ENCODE results near the gene TNFRSF18. TPM values are rescaled to one million over a fixed set of nuclear protein-coding genes. Genes with fewer than 3 reads are reported as not detected.

TNFRSF18 gene
- total and polyA plus RNA-seq, 4 donors, result 0.17 to 0.24 (median 0.19) TPM; not detected in 1

GRCh38 chr1:1183221-1183747, 23.1 kb downstream of the TNFRSF18 start:
- Histone ChIP-seq H3K9ac (ENCODE audit: low read depth in 1 of 2, low read length in 2 of 2) (no peak overlapping the region), H3K27me3 (ENCODE audit: control insufficient read depth in 4 of 4, insufficient read depth in 4 of 4, low read length in 3 of 4) (no peaks in the 10 kb centered on the region), H3K9me3 (ENCODE audit: control insufficient read depth in 4 of 4, low read length in 3 of 4) (no peaks in the 10 kb centered on the region), H3K4me3 (ENCODE audit: low read depth in 1 of 3, low read length in 3 of 3) (no peak overlapping the region), H3K36me3 (ENCODE audit: control insufficient read depth in 4 of 4, insufficient read depth in 3 of 4, low read depth in 1 of 4, low read length in 3 of 4) (no peaks in the 10 kb centered on the region), H3K27ac (ENCODE audit: low read depth in 1 of 2, low read length in 2 of 2) (no peak overlapping the region), H3K4me1 (ENCODE audit: control insufficient read depth in 4 of 4, insufficient read depth in 4 of 4, low read length in 3 of 4) (no peaks in the 10 kb centered on the region)
- DNase-seq (ENCODE audit: low spot score), result no peak
- TF ChIP-seq YY1 (IDR thresholded peaks at IDR 0.05) (no peak), JUND (IDR thresholded peaks at IDR 0.05) (no peak), RXRA (IDR thresholded peaks at IDR 0.05) (no peak)
- 79% methylated on average over 21 of the region's 21 CpGs for WGBS

GRCh38 chr1:1182491-1183220, 23.7 kb downstream of the TNFRSF18 start:
- Histone ChIP-seq H3K9me3 (ENCODE audit: control insufficient read depth in 4 of 4, low read length in 3 of 4) (no peaks in the 10 kb centered on the region), H3K4me3 (ENCODE audit: low read depth in 1 of 3, low read length in 3 of 3) (no peak overlapping the region), H3K27ac (ENCODE audit: low read depth in 1 of 2, low read length in 2 of 2) (no peak overlapping the region), H3K27me3 (ENCODE audit: control insufficient read depth in 4 of 4, insufficient read depth in 4 of 4, low read length in 3 of 4) (no peaks in the 10 kb centered on the region), H3K36me3 (ENCODE audit: control insufficient read depth in 4 of 4, insufficient read depth in 3 of 4, low read depth in 1 of 4, low read length in 3 of 4) (no peaks in the 10 kb centered on the region), H3K9ac (ENCODE audit: low read depth in 1 of 2, low read length in 2 of 2) (no peak overlapping the region), H3K4me1 (ENCODE audit: control insufficient read depth in 4 of 4, insufficient read depth in 4 of 4, low read length in 3 of 4) (no peaks in the 10 kb centered on the region)
- TF ChIP-seq RXRA (IDR thresholded peaks at IDR 0.05) (no peak), NR2F2 (IDR thresholded peaks at IDR 0.05) (no peak), HNF4A (conservative IDR thresholded peaks at IDR 0.05) (no peak), JUND (IDR thresholded peaks at IDR 0.05) (no peak), SP1 (IDR thresholded peaks at IDR 0.05) (no peak), RAD21 (IDR thresholded peaks at IDR 0.05) (no peak), ATF3 (IDR thresholded peaks at IDR 0.05) (no peak), GABPA (IDR thresholded peaks at IDR 0.05 in 1 of 2, conservative IDR thresholded peaks at IDR 0.05 in 1 of 2) (no peak), MAX (IDR thresholded peaks at IDR 0.05) (no peak), FOXA2 (IDR thresholded peaks at IDR 0.05) (no peak), EGR1 (IDR thresholded peaks at IDR 0.05; ENCODE audit: low read depth in 2 of 2) (no peak), TAF1 (conservative IDR thresholded peaks at IDR 0.05) (no peak)
- TF ChIP-seq, protein P1, sequence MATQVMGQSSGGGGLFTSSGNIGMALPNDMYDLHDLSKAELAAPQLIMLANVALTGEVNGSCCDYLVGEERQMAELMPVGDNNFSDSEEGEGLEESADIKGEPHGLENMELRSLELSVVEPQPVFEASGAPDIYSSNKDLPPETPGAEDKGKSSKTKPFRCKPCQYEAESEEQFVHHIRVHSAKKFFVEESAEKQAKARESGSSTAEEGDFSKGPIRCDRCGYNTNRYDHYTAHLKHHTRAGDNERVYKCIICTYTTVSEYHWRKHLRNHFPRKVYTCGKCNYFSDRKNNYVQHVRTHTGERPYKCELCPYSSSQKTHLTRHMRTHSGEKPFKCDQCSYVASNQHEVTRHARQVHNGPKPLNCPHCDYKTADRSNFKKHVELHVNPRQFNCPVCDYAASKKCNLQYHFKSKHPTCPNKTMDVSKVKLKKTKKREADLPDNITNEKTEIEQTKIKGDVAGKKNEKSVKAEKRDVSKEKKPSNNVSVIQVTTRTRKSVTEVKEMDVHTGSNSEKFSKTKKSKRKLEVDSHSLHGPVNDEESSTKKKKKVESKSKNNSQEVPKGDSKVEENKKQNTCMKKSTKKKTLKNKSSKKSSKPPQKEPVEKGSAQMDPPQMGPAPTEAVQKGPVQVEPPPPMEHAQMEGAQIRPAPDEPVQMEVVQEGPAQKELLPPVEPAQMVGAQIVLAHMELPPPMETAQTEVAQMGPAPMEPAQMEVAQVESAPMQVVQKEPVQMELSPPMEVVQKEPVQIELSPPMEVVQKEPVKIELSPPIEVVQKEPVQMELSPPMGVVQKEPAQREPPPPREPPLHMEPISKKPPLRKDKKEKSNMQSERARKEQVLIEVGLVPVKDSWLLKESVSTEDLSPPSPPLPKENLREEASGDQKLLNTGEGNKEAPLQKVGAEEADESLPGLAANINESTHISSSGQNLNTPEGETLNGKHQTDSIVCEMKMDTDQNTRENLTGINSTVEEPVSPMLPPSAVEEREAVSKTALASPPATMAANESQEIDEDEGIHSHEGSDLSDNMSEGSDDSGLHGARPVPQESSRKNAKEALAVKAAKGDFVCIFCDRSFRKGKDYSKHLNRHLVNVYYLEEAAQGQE (IDR thresholded peaks at IDR 0.05), result no peak
- DNase-seq (ENCODE audit: low spot score), result no peak
- 61% methylated on average over 39 of the region's 39 CpGs for WGBS

- 92% methylated on average over 21 of the region's 21 CpGs for WGBS
- no peak for DNase-seq (ENCODE audit: low spot score)
- Histone ChIP-seq H3K9ac (ENCODE audit: low read depth in 1 of 2, low read length in 2 of 2) (no peak overlapping the region), H3K36me3 (ENCODE audit: control insufficient read depth in 4 of 4, insufficient read depth in 3 of 4, low read depth in 1 of 4, low read length in 3 of 4) (no peaks in the 10 kb centered on the region), H3K27me3 (ENCODE audit: control insufficient read depth in 4 of 4, insufficient read depth in 4 of 4, low read length in 3 of 4) (no peaks in the 10 kb centered on the region), H3K9me3 (ENCODE audit: control insufficient read depth in 4 of 4, low read length in 3 of 4) (no peaks in the 10 kb centered on the region), H3K4me1 (ENCODE audit: control insufficient read depth in 4 of 4, insufficient read depth in 4 of 4, low read length in 3 of 4) (no peaks in the 10 kb centered on the region), H3K4me3 (ENCODE audit: low read depth in 1 of 3, low read length in 3 of 3) (no peak overlapping the region), H3K27ac (ENCODE audit: low read depth in 1 of 2, low read length in 2 of 2) (no peak overlapping the region)
- no peak for TF ChIP-seq GABPA (IDR thresholded peaks at IDR 0.05 in 1 of 2, conservative IDR thresholded peaks at IDR 0.05 in 1 of 2)
- TF ChIP-seq MAX (IDR thresholded peaks at IDR 0.05), result no peak
- no peak for TF ChIP-seq YY1 (IDR thresholded peaks at IDR 0.05)
- TF ChIP-seq JUND (IDR thresholded peaks at IDR 0.05), result no peak
- no peak for TF ChIP-seq TAF1 (conservative IDR thresholded peaks at IDR 0.05)
These were observed 24.4 kb downstream of the TNFRSF18 start for GRCh38 chr1:1181938-1182410.
